Spleen (tissue), 11 donors: Measurements from ENCODE around the gene AGER. TPM values are rescaled to one million over a fixed set of nuclear protein-coding genes. Genes with fewer than 3 reads are reported as not detected.

Source experiments
- DNase-seq: peaks from one replicate; pipeline ENCODE4 v3.0.0-alpha.2; 2020
- H3K27ac ChIP-seq, 8 donors: fragments of 200-600 bp; sonication (generic) in 7 of 8; 1 replicate in 4 of 8; 2 replicates in 4 of 8; pipeline versions ENCODE4 v1.5.0 to v1.8.0; 2016 to 2021; ENCODE audit warnings: inconsistent platforms in 4 of 8, mild to moderate bottlenecking in 4 of 8, moderate library complexity in 1 of 8
- H3K27me3 ChIP-seq, 7 donors: fragments of 200-600 bp; sonication (generic) in 6 of 7; replicated peaks in 1 of 7; 1 replicate in 4 of 7; 2 replicates in 3 of 7; pipeline versions ENCODE4 v1.5.0 to v1.8.0; 2016 to 2021; ENCODE audit warnings: inconsistent platforms in 3 of 7, mild to moderate bottlenecking in 1 of 7
- H3K36me3 ChIP-seq, 6 donors: fragments of 200-600 bp; sonication (generic) in 5 of 6; 1 replicate in 4 of 6; 2 replicates in 2 of 6; pipeline versions ENCODE4 v1.5.0 to v1.8.0; 2016 to 2021; ENCODE audit warnings: inconsistent platforms in 2 of 6
- H3K4me1 ChIP-seq, 6 donors: fragments of 200-600 bp; sonication (generic) in 5 of 6; 1 replicate in 3 of 6; 2 replicates in 3 of 6; pipeline versions ENCODE4 v1.5.0 to v1.8.0; 2016 to 2021; ENCODE audit warnings: inconsistent platforms in 3 of 6
- H3K4me3 ChIP-seq, 8 donors: fragments of 200-600 bp; sonication (generic) in 7 of 8; 1 replicate in 4 of 8; 2 replicates in 4 of 8; pipeline versions ENCODE4 v1.5.0 to v1.8.0; 2016 to 2021; ENCODE audit warnings: inconsistent platforms in 4 of 8, mild to moderate bottlenecking in 4 of 8, moderate library complexity in 2 of 8
- H3K9me3 ChIP-seq, 8 donors: fragments of 200-600 bp; sonication (generic) in 7 of 8; 1 replicate in 4 of 8; 2 replicates in 4 of 8; pipeline versions ENCODE4 v1.5.0 to v1.8.0; 2016 to 2021; ENCODE audit warnings: inconsistent platforms in 4 of 8
- POLR2A ChIP-seq, 3 donors: fragments of 450-650 bp; IDR thresholded peaks; one replicate each; pipeline ENCODE4 v1.5.1; 2017; ENCODE audit warnings: antibody characterized with exemption in 3 of 3, mild to moderate bottlenecking in 1 of 3
- POLR2AphosphoS5 ChIP-seq, 3 donors: sonication (generic); formaldehyde crosslinking; IDR thresholded peaks; one replicate each; pipeline ENCODE4 v1.5.1; 2017; ENCODE audit warnings: antibody characterized with exemption in 3 of 3
- WGBS, 5 donors: extraction: QIAGEN DNeasy Blood & Tissue Kit in 3 of 5; methylation state at CpG; one replicate each; pipeline versions ENCODE4 v1.1.5 to v1.1.7; 2013 to 2018; 5-methylcytosine and 5-hydroxymethylcytosine counted together
- intact Hi-C: fragments of 100-400 bp; cut with DNase I; formaldehyde crosslinking; loops from one replicate; pipeline ENCODE4 v1.15.0; 2023; ENCODE audit warnings: low total_unique reads
- polyA plus RNA-seq, 3 donors: library from polyadenylated mRNA; stranded (reverse); fragments of 200-250 nt; gene quantifications; one replicate each; pipeline ENCODE4 v1.2.1, GENCODE V29; 2013
- total RNA-seq, 7 donors: library from RNA; depleted of rRNA in 3 of 7; stranded (reverse); fragments of >200 nt in 3 of 7; fragmentation: NEBNext Ultra II Directional in 4 of 7; extraction: Animal tissue kit (Norgen Biotek cat#: 25700) in 4 of 7; gene quantifications; one replicate each; pipeline versions ENCODE4 v1.1.0 to v1.2.1, GENCODE V29; 2016 to 2021
- TF ChIP-seq, protein P1 (sequence below), 11 experiments: fragments of 200-600 bp in 7 of 11; fragments of 450-650 bp in 4 of 11; sonication (generic) in 4 of 11; IDR thresholded peaks in 8 of 11; conservative IDR thresholded peaks in 3 of 11; 1 replicate in 7 of 11; 2 replicates in 4 of 11; pipeline versions ENCODE4 v1.4.0 to v1.8.0; 2016 to 2021; ENCODE audit warnings: antibody characterized with exemption in 11 of 11, inconsistent platforms in 4 of 11, mild to moderate bottlenecking in 1 of 11
- donor health status: healthy with polysubstance abuse.
- donor health status: DM: no; HTN: no; CAD: no; lungs with moderate emphysema.
- donor health status: DM: no; HTN: no; CAD: no.
- donor health status: Bipolar disorder and iron deficiency.
- donor health status: healthy.
- donor health status: DM: no; HTN: no; CAD: no.
- donor health status: DM: yes; HTN: yes; CAD: no.

The AGER gene
- total and polyA plus RNA-seq, 10 donors: 7.4 to 50.9 (median 23.2) TPM

DNA sequence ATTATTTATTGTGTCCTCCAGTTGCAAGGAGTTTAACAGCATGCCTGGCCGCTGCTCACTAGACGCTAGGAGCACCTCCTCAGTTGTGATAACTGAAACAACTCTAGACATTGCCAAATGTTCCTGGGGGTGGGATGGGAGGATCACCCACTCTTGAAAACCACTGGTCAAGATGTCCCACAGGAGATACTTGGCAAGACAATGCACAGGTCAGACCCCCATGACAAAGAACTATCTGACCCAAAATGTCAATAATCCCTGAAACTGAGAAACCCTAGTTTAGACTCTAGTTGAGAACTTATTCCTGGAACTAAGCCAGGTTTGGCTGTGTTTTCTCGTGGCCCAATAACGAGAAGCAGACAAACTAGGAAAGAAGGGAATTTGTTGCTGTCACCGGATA is 44.5 kb downstream of the AGER start:
- intact Hi-C loops: no loop called here
- no peaks in the 10 kb centered on the region for H3K27me3 ChIP-seq
- H3K4me3 ChIP-seq: no peak overlapping the region
- no peaks in the 10 kb centered on the region for H3K9me3 ChIP-seq
- H3K4me1 ChIP-seq: no peaks in the 10 kb centered on the region
- no peak overlapping the region for H3K27ac ChIP-seq
- no peak for DNase-seq
- no peaks in the 10 kb centered on the region for H3K36me3 ChIP-seq
- no peak for TF ChIP-seq POLR2A (IDR thresholded peaks at IDR 0.05)
- TF ChIP-seq, protein P1, sequence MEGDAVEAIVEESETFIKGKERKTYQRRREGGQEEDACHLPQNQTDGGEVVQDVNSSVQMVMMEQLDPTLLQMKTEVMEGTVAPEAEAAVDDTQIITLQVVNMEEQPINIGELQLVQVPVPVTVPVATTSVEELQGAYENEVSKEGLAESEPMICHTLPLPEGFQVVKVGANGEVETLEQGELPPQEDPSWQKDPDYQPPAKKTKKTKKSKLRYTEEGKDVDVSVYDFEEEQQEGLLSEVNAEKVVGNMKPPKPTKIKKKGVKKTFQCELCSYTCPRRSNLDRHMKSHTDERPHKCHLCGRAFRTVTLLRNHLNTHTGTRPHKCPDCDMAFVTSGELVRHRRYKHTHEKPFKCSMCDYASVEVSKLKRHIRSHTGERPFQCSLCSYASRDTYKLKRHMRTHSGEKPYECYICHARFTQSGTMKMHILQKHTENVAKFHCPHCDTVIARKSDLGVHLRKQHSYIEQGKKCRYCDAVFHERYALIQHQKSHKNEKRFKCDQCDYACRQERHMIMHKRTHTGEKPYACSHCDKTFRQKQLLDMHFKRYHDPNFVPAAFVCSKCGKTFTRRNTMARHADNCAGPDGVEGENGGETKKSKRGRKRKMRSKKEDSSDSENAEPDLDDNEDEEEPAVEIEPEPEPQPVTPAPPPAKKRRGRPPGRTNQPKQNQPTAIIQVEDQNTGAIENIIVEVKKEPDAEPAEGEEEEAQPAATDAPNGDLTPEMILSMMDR (IDR thresholded peaks at IDR 0.05 in 8 of 11, conservative IDR thresholded peaks at IDR 0.05 in 3 of 11): no peak
- TF ChIP-seq POLR2AphosphoS5 (IDR thresholded peaks at IDR 0.05): no peak
- WGBS, 5 donors: 69 to 89% (median 79%) methylated on average over 5 of the region's 5 CpGs

DNA sequence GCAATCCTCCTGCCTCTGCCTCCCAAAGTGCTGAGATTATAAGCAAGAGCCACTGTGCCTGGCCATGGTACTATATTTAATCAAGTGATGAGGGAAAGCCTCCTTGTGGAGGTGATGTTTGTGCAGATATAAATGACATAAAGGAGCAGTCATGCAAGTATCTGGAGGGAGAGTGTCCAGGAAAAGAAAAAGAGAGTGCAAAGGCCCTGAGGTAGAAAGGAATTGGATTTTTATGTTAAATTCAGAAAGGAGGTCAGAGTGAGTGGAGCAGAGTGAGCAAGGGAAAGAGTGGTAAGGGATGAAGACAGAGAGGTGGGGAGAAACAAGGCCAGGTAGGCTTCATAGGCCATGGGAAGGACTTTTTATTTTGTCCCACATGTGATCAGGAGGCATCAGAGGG is 46.6 kb downstream of the AGER start:
- Histone ChIP-seq H3K9me3 (no peaks in the 10 kb centered on the region), H3K27ac (no peak overlapping the region), H3K27me3 (no peaks in the 10 kb centered on the region), H3K4me1 (no peaks in the 10 kb centered on the region), H3K36me3 (no peaks in the 10 kb centered on the region), H3K4me3 (no peak overlapping the region)
- DNase-seq: no peak
- TF ChIP-seq POLR2A (IDR thresholded peaks at IDR 0.05) (no peak), POLR2AphosphoS5 (IDR thresholded peaks at IDR 0.05) (no peak)
- TF ChIP-seq, protein P1 (IDR thresholded peaks at IDR 0.05 in 8 of 11, conservative IDR thresholded peaks at IDR 0.05 in 3 of 11): no peak
- intact Hi-C loops: no loop called here

DNA sequence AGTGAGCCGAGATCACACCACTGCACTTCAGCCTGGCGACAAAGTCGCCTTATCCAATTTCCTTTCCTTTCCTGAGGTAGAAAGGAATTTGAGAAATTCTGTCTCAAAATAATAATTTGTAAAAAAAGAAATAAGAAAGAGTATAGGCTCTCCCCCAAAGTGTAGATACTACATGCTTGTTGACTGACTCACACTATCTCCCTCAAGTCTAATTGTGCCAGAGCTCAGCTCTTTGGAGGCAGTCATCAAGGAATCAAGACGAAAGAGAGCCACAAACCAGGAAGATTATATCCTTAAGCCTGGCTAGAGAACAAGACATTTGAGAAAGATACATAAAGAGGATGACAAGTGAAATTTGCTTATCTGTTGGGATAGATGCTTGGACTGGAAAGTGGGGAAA is 50.3 kb downstream of the AGER start:
- H3K4me3 ChIP-seq: no peak overlapping the region
- peaks cover 8 to 19% (median 15%) of the 10 kb centered on the region in 6 donors for H3K4me1 ChIP-seq
- no peaks in the 10 kb centered on the region for H3K9me3 ChIP-seq
- 86 to 91% (median 88%) methylated on average over 4 of the region's 4 CpGs for WGBS, 5 donors
- no peaks in the 10 kb centered on the region for H3K36me3 ChIP-seq
- no peak overlapping the region for H3K27ac ChIP-seq
- TF ChIP-seq POLR2AphosphoS5 (IDR thresholded peaks at IDR 0.05): no peak
- TF ChIP-seq, protein P1 (IDR thresholded peaks at IDR 0.05 in 8 of 11, conservative IDR thresholded peaks at IDR 0.05 in 3 of 11): no peak
- no peak for TF ChIP-seq POLR2A (IDR thresholded peaks at IDR 0.05)
- H3K27me3 ChIP-seq: no peaks in the 10 kb centered on the region
- DNase-seq: no peak
- intact Hi-C loops: no loop called here

DNA sequence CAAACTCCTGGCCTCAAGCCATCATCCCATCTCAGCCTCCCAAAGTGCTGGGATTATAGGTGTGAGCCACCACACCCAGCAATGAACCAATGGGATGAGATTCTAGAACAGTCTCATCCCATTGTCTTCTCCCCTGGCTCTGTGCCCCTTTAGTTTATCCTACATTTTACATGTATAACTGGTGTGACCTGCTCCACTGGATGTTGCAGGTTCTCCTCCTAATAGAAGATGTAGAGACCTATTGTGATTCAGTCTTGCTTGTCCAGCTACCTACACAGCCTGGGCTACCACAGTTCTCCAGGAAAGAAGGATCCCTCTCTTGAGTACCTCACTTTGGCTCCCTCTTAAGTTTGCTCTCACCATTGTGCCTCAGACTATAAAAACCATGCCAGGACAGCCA is 51.9 kb downstream of the AGER start:
- intact Hi-C loops: no loop called here
- Histone ChIP-seq H3K36me3 (peaks cover 0 to under 1% (median 0%) of the 10 kb centered on the region in 6 donors), H3K27ac (no peak overlapping the region), H3K27me3 (no peaks in the 10 kb centered on the region), H3K9me3 (no peaks in the 10 kb centered on the region), H3K4me1 (peaks cover 17 to 31% (median 25%) of the 10 kb centered on the region in 6 donors), H3K4me3 (no peak overlapping the region)
- TF ChIP-seq POLR2AphosphoS5 (IDR thresholded peaks at IDR 0.05) (no peak), POLR2A (IDR thresholded peaks at IDR 0.05) (no peak)
- TF ChIP-seq, protein P1 (IDR thresholded peaks at IDR 0.05 in 8 of 11, conservative IDR thresholded peaks at IDR 0.05 in 3 of 11): no peak
- no peak for DNase-seq
